HG03060 (cell line): Measurements from ENCODE around the gene RRAGC.
"Not testable (repeated sequence)": the region's sequence is repeated elsewhere in the genome, so short reads cannot be mapped to it uniquely, and the experiment has no call there.

Experiments
- ATAC-seq: cut with Tn5 transposase; IDR thresholded peaks from one replicate; pipeline ENCODE4 v1.9.1; 2021; ENCODE audit warnings: low read depth, moderate number of reproducible peaks; ENCODE audit not compliant: unreplicated experiment

The RRAGC gene

GRCh38 chr1:38818175-38818976, 41.2 kb downstream of the RRAGC start:
- no peak for ATAC-seq

DNA sequence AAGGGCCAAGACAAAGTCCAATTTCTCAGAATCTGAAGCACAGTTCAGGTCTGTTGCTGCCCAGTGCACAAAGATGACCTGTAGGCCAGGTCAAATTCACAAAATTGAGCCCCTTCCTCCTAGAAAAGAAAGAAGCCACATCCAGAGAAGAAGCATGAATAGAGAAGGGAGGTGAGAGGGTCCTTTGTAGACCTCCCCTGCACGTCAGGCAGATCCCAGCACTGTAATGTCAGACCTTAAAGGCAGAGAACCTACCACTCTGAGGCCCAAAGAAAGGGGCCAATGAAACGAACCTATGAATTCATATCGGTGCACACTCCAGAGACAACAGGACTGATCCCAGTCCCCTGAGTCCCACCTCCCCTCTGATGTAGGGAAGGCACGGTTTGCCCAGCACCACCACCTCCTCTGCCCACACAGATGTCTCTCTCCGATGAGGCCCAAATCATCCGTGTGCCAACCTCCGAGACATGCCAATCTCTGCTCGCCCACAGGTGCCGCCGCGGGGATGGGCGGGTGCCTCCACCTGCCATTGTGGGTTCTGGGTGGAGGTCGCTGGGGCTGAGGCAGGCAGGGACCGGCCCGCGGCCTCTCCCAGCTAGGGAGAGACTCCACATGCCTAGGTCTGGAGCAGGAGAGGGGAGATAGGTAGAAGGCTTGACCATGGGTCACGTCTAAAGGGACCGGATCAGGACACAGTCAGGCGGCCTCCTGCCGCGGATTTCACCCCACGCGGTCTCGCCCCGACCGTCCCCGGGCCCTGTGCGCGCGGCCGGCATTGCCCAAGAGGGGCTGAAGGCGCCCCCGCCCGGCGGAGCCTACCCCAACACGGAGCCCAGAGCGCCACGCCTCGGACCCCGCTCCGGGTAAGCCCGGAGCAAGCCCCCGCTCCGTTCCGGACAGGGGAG, 42.1 kb downstream of the RRAGC start:
- no peak for ATAC-seq

DNA sequence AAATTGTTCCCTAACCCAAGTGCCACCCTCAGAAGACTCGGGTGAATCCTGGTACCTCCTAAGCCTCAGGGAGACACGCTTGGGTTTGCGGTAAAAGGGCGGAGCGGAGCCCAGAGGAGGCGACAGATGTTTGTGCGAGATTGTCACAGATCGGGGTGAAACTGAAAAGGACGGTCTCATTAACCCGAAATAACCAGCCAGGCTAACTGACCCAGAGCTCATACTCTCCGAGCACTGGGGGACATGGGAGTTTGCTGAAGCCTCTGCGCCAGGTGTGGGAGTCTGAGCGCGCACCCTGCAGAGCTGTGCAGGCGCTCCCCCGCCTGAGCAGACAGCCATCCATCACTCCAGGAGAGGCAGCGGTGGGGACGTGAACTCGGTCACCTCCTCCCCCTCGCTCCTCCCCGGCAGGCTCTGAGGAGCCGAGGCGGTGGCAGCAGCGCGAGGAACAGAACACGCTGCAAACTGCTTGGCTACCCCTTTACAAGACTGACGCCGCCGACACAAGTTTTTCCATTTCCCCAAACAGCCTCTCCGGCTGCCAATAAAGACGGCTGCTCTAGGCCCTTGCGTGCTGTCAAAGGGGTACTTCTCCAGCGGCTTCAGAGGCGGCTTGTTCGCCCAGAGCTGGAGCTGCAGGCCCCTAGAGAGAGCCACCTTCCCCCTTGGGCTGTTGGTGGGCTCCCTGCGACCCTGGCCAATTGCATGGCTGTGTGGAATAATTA, 43.5 kb downstream of the RRAGC start:
- ATAC-seq = no peak

- ATAC-seq = no peak
Observed at GRCh38 chr1:38814984-38815464, 44.5 kb downstream of the RRAGC start.

DNA sequence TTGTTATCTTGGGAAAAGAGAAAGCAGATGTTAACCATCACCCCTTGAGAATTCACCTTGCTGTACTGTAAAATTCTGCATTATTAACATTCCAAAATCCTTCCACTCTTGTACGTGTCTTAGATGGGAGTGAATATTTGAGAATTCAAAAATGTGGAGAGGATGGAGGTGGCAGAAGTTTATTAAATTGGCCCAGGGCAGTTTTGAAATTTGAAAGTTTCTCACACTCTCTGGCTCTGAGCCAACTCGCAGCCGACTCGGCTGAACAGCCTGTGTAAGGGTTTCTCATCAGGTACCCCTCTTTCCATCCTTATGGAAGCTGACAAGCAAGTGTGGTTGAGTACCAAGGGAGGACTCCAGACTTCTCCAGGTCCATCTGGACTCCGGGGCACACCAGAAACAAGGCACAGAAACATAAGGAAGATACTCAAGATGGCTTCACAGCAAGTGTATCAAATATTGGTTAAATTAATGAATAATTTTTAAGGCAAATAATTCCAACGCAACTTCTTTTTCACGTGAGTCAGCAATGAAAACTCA, 45.1 kb downstream of the RRAGC start:
- ATAC-seq = no peak

GRCh38 chr1:38812981-38813380, 46.6 kb downstream of the RRAGC start:
- no peak for ATAC-seq

GRCh38 chr1:38811466-38811865, 48.1 kb downstream of the RRAGC start:
- ATAC-seq = not testable (repeated sequence)

- no peak for ATAC-seq
Observed at GRCh38 chr1:38806090-38806489, 53.5 kb downstream of the RRAGC start.

DNA sequence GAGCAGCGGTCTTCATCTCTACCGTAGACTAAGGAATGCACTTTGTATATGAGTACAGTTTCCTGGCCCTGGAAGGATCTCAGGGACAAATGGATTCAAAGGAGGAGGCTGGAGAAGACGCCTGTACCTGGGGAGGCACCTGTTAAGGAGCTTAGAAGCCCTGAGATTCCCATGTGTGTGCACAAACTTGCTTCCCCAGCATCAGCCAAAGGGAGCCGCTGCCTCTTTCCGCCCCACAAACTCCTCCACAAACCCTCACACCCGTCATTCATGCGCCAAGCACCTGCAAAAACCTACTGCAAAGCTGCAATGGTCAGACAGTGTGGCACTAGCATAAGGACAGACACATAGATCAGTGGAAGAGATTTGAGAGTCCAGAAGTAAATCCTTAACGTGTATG, 54.5 kb downstream of the RRAGC start:
- ATAC-seq = no peak

GRCh38 chr1:38804062-38804886, 55.3 kb downstream of the RRAGC start:
- no peak for ATAC-seq

- ATAC-seq = no peak
Observed at GRCh38 chr1:38803647-38804046, 55.9 kb downstream of the RRAGC start.

DNA sequence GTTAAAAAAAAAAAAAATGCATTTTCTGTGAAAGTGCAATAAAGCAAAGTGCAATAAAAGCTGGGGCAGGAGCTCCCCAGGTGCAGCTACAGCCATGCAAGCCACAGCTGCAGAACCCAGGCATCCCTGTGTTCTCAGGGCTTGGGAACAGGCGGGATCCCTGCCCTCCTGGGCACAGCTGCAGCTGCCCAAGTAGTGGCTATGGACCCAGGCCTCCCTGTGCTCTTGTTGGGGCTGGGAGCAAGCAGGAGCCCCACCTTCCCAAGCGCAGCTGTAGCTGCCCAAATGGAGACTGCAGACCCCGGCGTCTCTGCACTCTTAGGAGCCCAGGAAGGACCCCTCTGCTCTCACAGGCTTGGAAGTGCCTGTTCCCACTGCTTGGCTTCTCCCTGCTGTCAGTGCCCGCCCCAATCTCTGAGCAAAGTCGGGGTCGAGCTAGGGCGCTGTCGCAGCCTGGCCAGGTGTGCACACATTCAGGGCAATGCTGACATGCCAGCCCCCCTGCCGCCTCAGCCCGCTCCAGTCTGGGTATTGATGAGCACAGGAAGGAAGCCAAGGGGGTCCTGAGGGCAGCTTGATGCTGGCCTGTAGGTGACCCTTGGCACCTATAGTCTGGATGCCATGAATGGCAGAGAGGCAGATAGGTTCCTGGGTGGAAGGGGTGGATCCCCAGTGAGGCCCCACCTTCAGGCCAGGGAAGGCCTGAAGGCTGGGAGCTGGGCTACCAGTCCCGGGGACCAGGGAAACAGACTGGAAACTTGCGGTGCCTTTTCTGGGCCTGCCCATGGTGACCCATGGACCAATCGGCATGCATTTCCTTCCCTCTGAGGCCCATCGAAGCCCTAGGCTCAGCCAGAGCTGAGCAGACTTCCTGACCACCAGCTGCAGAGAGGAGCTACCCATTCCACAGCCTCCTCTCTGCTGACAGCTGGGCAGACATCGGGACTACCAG, 58.6 kb downstream of the RRAGC start:
- ATAC-seq = no peak

- ATAC-seq = no peak
Observed at GRCh38 chr1:38793299-38793698, 66.3 kb downstream of the RRAGC start.

DNA sequence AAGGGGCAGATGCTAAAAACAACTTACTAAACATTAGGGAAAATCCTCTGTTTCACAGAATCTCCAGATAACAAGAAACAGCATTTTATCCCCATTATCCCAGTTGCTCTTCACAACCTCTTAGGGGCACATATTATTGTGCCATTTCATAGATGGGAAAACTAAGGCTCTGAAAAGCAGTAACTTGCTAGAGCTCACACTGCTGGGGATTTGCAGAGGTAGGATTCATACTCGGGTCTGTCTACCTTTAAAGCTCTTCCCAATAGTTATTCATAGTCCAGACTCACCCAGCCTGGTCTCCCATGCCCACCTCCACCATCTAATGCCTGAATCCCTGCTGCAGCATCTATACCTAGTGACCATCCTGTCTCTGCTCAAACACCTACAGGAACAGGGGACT, 67.7 kb downstream of the RRAGC start:
- ATAC-seq = no peak

DNA sequence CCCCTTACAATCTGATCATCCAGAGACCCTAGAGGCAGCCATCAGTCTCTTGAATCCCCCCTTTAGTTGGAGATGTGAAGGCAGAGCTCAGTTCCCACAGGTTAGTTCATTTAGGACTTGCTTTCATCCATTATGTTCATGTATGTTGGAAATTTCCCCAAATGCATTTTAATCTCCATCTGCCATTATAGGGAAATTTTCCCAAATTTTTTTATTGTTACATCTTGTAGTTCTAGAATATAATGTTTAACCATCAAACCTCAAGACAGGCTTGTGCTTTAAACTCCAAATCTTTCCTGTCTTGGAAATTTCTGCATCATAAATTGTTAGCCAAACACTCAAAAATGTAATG, 68.4 kb downstream of the RRAGC start:
- ATAC-seq = no peak

GRCh38 chr1:38790422-38791163, 69.0 kb downstream of the RRAGC start:
- ATAC-seq = no peak

GRCh38 chr1:38789498-38790169, 69.9 kb downstream of the RRAGC start:
- no peak for ATAC-seq
